NCI-H1417 treated with DMSO at 0.1 percent for 48 hours (cell line): Measurements from ENCODE around the gene SLC45A3.

Source experiments
- DNase-seq: peaks from one replicate; lab custom pipeline; 2025; lab: John Stamatoyannopoulos, UW

SLC45A3 gene

DNA sequence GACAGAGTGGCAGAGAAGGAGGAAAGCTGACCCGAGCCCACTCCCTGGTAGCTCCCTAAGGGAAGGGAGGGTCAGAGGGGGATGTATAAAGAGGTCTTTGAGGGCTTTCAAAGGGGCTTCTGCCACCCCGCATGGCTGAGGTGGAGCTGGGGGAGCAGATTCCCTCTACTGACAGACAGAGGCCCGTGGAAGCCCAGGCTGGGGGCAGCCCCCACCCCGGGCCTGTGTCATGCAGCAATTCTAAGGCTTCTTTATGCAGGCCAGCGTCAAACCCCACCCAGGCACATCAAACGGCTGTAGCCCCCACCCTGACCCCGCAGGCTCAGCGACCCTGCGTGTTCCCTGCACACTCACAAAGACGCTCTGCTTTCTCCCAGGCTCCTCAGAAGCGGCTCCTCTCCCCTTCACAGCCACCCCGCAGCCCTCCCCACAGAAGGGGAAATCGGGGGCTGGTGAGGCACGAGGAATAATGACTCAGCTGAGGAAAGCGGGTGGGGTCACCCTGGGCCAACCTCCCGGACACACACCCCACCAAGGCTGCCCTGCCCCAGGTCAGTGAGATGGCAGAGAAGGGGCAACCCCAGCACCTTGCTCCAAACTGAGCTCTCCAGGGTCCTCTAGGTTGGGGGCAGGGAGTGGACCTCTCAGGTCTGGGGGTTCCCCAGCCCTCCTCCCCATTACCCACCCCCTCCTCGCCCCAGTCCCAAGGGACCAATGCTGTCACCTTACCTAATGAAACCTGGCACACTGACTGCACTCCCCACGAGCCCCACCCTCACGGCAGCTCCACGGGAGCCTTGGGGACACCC lies 10.8 kb downstream of the SLC45A3 start:
- DNase-seq = no peak

DNA sequence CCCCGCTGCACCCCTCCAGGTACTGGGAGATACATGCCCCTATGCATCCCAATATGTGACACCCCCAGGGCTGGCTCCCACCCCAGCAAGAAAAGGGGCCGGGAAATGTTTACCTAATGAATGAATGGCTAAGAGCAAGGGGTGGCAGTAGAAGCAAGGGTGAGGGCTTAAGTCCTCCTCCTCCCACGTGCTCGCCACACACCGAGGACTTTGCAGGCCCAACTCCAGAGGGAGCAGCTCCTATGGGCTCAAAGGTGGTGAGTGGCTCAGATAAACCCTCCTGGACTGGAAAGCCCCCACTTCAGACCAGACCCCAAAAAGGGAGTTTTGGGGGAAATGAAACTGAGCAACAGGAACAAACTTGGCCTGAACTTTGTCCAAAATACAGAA lies 11.4 kb downstream of the SLC45A3 start:
- no peak for DNase-seq

- DNase-seq = no peak
Observed at GRCh38 chr1:205667909-205668643, 12.2 kb downstream of the SLC45A3 start.

- DNase-seq = no peak
Observed at GRCh38 chr1:205666372-205667166, 13.7 kb downstream of the SLC45A3 start.

- DNase-seq = no peak
Observed at GRCh38 chr1:205665201-205666045, 14.9 kb downstream of the SLC45A3 start.

- no peak for DNase-seq
Observed at GRCh38 chr1:205664399-205665017, 15.8 kb downstream of the SLC45A3 start.

- DNase-seq = no peak
Observed at GRCh38 chr1:205663286-205663936, 16.9 kb downstream of the SLC45A3 start.

DNA sequence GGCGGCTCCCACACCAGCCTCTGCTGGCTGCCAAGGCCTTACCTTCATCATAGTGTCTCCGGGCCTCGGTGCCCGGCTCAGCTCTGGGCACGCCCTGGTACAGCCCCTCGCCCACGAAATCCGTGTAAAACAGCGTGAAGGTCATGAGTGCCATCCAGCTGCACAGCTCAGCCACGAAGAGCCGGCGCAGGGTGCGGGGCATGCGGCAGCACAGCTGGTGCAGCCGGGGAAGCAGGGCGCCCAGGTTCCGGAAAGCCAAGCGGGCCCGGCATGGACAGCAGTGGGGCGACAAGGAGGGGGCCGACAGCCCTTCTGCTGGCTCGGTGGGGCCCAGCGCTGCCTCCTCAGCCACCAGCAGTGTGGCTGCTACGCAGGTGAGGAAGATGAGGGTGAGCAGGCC lies 17.5 kb downstream of the SLC45A3 start:
- no peak for DNase-seq

- no peak for DNase-seq
Observed at GRCh38 chr1:205662135-205662738, 18.1 kb downstream of the SLC45A3 start.

- DNase-seq = no peak
Observed at GRCh38 chr1:205661429-205662134, 18.7 kb downstream of the SLC45A3 start.

GRCh38 chr1:205660361-205660760 lies 19.9 kb downstream of the SLC45A3 start:
- no peak for DNase-seq

DNA sequence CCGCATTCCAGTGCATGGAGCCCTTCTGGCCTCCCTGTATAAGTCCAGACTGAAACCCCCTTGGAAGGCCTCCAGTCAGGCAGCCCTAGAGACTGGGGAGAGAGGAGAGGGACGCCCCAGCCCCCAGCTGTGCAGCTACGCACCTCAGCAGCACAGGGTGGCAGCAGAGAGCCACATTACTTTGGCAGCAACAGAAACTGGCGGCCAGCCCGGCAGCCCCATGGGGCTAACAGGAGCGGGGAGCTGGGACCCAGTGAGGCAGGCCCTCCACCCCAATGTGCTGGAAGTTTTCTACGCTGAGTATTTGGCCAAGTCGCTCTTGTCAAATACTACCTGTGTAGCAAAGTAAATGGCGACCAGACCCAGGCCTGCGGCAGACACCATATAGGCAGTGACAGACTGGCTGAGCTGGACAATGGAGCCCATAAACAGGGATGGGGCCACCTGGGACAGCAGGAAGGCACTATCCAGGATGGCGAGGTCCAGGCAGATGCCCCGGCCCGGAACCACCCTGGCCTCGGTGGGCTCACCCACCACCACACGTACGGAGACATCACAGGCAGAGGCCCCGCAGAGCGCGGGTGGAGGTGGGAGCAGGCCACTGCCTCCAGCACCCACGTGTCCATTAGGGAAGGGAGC lies 21.2 kb downstream of the SLC45A3 start:
- no peak for DNase-seq

DNA sequence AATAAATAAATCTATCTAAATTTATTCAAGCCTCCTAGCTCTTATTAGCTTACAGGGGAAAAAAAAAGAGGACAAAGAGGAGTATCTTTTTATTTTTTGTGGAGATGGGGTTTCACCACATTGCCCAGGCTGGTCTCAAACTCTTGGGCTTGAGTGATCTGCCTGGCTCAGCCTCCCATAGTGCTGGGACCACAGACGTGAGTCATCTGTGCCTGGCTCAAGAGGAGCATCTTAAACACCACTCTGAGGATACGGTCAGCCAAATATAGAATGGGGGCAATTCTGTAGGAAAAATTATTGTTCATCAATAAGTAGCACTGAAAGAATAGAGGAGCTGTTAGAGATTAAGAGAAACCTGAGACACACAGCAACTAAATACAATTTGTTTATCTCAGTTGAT lies 24.1 kb downstream of the SLC45A3 start:
- no peak for DNase-seq

DNA sequence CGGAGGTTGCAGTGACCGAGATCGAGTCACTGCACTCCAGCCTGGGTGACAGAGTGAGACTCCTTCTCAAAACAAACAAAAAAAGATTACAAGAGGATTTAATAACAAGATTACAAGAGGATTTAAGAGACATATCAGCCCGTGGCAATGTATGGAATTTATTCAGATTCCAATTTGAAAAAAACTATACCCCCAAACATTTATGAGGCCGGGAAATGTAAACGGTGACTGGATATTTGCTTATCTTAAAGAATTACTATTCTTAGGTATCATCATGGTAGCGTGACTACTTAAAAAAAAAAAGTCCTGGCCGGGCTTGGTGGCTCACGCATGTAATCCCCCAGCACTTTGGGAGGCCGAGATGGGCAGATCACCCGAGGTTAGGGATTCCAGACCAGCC lies 27.3 kb downstream of the SLC45A3 start:
- DNase-seq = no peak

DNA sequence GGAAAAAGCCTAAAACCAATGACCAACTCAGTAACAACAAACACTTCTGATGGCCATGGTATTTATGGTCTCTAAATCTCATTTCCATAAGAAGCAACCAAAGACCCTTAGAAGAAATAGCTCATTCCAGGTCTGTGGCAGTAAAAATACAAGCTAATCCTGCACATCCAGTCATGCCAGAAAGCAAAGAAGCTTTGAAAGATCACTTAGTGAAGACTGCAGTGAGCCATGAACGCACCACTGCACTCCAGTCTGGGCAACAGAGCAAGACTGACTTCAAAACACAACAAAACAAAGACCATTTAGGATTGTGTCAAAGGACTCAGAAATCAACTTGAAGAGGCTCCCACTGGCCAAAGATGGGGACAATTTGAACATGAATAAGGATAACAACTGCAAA lies 30.1 kb downstream of the SLC45A3 start:
- no peak for DNase-seq

DNA sequence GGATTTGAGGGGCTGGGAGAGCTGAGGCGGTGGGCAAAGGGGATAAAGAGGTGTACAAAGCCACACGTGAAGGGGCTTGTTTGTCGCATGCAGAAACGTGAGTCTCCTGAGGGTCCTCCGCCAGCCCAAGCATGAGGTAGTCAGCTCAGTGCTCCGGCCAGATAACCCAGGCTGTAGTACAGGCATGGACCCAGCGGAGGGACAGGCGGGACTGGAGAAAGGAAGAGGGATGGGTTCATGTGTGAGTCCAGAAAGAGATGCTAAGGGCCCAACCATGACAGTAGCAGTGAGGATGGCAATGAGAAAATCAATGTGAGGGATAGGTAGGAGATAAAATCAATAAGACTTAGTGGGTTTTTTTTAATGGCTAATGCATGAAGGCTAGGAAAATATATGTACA lies 34.8 kb downstream of the SLC45A3 start:
- DNase-seq = no peak

GRCh38 chr1:205642679-205643307 lies 37.5 kb downstream of the SLC45A3 start:
- DNase-seq = no peak

DNA sequence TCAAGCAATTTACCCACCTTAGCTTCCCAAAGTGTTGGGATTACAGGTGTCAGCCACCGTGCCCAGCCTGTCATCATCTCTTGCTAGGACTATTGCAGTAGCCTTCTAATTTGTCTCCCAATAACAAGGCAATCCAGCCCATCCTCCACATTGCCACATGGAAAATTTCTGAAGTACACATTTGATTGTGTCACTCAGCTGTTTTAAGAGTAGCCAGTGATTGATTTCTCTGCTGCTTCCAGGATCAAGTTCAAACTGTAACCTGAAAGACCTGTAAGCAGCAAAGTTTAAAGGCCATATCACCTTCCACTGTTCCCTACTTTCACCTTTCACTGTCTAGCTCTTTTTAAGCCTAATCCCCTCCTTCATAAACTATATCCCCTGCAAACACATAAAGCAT lies 40.7 kb downstream of the SLC45A3 start:
- no peak for DNase-seq
